DOHH2 (cell line): ENCODE results near the gene VGLL4.

ENCODE experiments used
- CTCF ChIP-seq: fragments of 200-600 bp; sonication (generic); IDR thresholded peaks from one replicate; pipeline ENCODE4 v1.5.1; 2014; ENCODE audit warnings: antibody characterized with exemption, mild to moderate bottlenecking, low read depth, low read length; ENCODE audit not compliant: poor library complexity, severe bottlenecking
- EZH2phosphoT487 ChIP-seq: fragments of 200-600 bp; sonication (generic); IDR thresholded peaks from 2 replicates; pipeline ENCODE4 v1.6.1; 2017; ENCODE audit warnings: borderline replicate concordance, mild to moderate bottlenecking, antibody characterized with exemption, low read length, moderate library complexity, mixed read lengths

- TF ChIP-seq CTCF (no peak), EZH2phosphoT487 (no peak)
Observed at GRCh38 chr3:11651477-11651876, 7.8 kb upstream of the VGLL4 start.
